GM19240 (cell line): ENCODE data around the gene DCAKD.

Source experiments
- DNase-seq: peaks from one replicate; pipeline ENCODE4 v3.0.0; 2011; ENCODE audit warnings: low spot score; ENCODE audit not compliant: insufficient read length

Gene DCAKD, protein sequence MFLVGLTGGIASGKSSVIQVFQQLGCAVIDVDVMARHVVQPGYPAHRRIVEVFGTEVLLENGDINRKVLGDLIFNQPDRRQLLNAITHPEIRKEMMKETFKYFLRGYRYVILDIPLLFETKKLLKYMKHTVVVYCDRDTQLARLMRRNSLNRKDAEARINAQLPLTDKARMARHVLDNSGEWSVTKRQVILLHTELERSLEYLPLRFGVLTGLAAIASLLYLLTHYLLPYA

DNA sequence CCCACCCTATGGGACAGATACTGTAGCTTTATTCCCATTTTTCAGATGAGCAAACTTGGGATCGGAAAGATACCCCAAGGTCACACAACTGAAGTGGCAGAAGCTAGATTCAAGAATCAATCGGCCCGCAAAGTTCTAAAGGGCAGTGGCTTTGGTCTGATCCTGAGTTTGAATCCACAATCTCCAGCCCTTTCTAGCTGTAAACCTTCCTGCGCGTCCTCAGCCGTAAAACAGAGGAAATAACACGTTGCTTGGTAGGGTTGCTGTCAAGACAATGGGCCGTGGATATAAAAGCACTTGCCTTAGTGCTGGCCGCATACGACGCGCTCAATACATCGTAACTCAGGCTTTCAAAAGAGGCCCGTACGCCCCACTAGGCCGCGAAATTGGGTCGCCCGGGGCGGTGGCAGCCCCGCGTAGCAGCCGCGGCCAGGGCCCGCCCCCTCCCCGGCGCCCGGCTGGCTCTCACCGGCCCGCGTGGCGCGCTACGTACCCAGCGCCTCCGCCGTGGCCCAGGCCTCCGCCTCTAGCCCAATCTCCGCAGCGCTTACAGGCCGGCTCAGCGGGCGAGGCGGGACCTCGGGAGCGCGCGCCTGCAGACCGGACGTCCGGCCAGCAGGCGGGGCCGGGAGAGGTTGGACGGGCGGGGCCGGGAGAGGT is at the start of gene DCAKD:
TSS of gene DCAKD (minus strand) at position 573 of the 660 bp plus-strand sequence. CDS start 16,747 bp downstream, outside the sequence.
- peak; percentile 82 for DNase-seq

GRCh38 chr17:45098869-45099616 is 47.6 kb upstream of the DCAKD start:
- peak; percentile 92 for DNase-seq

GRCh38 chr17:45098081-45098868 is 46.8 kb upstream of the DCAKD start:
- no peak for DNase-seq

DNA sequence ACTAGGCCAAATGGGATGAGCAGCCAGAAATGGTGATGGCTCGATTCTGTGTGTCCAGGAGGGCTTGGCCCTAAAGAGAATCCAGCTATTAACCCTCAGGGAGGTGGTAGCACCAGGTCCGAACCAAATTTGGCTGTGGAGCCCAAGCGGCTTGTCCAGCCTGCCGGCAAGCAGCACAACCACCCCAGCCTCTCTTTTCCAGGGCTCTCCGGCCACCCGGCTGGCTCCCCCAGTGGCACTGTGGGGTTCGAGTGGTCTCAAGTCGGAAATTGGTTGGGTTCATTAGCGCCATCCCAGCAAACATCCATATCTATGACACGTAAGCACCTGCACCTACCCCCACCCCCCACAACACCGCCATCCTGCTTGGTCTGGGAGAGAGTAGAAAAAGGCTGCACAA is 45.5 kb upstream of the DCAKD start:
- DNase-seq: no peak

- no peak for DNase-seq
These were observed 44.7 kb upstream of the DCAKD start for GRCh38 chr17:45096141-45096540.

- no peak for DNase-seq
These were observed 42.1 kb upstream of the DCAKD start for GRCh38 chr17:45093444-45094110.

GRCh38 chr17:45092911-45093430 is 41.5 kb upstream of the DCAKD start:
- DNase-seq: no peak

DNA sequence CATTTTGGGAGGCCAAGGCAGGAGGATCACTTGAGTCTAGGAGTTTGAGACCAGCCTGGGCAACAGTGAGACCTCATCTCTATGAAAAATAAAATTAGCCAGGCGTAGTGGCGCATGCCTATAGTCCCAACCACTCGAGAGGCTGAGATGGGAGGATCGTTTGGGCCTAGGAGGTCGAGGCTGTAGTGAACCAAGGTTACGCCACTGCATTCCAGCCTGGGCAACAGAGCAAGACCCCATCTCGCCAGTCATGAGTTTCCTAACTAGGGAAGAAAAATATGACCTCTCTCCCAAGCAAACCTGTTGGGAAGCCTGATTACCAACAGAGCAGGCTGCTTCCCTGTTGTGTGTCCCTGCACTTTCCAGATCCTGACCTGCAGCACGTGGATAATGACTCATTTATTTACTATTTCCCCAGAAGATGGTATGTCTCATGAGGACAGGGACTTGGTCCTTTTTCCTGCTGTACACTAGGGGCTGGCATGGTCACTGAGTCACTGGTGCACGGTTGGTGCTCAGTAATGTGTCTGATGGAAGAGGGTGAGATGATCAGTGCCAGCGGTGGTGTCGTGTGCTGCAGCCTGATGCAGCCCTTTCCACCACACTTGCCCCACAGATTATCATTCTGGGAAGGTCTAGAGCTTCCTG is 40.5 kb upstream of the DCAKD start:
- DNase-seq: no peak

- no peak for DNase-seq
These were observed 39.3 kb upstream of the DCAKD start for GRCh38 chr17:45090711-45091110.

DNA sequence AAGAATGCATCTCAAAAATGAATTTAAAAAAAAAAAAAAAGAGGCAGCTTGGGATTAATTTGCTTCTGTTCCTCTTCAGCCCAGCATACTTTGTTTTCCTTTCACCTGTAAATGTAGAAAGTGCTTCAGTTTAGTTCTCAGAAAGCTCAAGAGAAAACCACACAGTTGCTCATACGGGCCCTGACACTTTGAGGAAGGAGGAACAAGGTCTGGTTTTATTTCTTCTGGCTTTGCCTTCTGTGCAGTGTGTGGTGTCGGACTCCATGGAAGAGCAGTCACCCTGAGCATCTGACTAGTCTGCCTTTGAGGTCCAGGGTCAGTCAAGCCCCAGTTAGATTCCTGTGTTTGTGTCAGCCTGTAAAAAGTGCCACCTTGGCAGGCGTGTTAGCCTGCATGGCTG is 37.3 kb upstream of the DCAKD start:
- DNase-seq: no peak

DNA sequence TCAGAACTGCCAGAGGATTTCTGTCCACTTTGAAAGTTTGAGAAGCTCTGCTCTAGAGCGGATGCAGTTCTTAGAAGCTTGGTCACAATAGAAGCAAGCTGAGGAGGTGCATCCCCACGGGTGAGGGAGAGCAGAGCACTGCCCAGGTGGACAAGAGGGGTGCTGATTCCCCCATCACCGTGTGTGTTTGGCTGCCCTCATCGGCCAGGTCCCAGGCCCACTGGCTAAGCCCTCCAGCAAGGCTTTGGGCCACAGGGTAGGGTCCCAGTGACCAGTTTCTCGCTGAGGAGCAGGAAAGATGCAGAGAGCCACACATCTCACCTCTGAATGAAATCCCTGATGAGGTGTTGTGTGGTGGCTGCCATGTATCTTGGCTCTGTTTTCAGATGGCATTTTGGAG is 36.5 kb upstream of the DCAKD start:
- no peak for DNase-seq

DNA sequence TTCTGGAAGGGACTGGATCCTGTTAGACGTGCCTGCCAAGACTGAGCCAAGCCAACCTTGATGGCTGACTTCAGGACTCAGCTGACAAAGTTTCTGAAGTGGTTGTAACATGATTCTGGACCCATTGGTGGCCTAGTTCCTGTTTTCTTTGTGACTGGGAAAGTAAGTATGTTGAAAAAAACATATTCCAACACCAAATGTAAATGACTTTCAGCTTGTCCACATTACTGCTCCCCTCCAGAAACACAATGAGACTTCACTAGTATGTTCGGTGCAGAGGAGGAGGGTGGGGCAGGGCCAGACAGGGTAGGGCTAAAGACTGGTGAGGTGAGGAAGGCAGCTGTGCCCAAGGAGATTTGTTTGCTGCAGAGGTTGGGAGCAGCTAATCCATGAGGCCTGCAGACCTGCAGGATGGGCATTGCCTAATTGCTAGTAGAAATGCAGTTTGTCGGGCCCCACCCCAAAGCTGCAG is 36.1 kb upstream of the DCAKD start:
- DNase-seq: no peak

DNA sequence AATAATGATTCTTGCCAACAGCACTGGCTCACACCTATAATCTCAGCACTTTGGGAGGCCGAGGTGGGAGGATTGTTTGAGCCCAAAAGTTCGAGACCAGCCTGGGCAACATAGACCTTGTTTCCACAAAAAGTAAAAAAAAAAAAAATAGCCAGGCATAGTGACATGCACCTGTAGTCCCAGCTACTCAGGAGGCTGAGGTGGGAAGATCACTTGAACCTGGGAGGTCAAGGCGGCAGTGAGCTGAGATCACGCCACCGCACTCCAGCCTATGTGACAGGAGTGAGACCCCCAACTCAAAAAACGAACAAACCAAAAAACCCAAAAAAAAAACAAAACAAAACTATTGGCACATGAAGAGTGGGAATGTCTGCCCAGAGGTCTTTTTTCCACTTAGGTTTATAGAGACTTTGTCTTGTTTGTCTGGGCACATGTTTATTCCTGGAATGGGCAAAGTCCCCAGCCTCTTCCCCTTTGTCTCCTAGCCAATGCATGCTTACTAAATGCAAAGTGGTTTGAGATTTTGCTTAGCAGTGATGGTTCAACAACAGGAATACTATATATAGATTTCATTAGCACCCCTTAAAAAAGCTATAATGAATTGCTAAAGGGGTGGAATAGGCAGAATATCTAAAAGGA is 35.6 kb upstream of the DCAKD start:
- no peak for DNase-seq

- no peak for DNase-seq
These were observed 35.0 kb upstream of the DCAKD start for GRCh38 chr17:45086391-45086790.

DNA sequence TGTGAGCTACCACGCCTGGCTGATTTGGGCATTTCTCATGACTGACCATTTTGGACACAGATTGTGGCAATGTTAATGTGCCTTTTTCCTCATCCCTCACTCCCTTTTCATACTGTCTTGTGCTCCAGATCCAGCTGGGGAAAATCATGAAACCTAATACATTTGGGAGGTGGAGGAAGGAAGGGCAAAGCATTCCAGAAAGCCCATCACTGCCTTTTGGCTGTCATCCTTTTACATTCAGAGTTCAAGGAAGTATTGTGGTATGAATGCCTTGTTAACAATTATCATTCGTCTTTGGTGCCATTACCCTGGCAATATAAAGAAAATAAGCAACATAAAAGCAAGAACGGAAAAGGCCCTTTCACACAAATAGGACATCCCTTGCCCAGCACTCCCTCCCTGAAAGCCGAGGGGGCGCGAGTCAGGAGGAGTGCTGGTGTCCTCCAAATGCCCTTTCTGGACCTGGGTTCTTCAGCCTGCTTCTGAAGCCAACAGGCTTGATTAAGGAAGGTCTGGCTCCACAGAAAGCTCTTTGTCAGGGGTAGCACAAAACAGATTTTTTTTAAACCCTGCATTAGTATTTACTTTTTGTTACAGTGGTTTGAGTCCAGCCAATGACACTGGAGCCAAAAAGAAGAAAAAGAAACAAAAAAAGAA is 29.7 kb upstream of the DCAKD start:
- no peak for DNase-seq

DNA sequence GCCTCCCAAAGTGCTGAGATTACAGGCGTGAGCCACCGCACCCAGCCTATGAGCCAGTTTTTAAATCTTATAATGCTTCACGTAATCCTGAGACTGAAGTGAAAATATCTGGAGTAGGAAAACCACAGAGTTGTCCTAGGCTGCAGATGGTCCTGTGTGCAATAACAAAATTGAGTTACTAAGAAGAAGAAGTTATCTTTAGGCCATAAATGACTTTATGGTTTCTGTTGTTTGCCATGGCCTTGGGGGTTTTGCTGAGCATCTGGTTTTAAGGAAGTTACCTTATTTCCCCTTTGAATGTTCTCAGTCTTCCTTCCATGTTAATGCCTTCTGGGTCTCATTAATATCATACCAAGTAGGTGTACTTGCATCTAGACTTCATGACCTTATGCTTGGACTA is 26.2 kb upstream of the DCAKD start:
- DNase-seq: no peak

DNA sequence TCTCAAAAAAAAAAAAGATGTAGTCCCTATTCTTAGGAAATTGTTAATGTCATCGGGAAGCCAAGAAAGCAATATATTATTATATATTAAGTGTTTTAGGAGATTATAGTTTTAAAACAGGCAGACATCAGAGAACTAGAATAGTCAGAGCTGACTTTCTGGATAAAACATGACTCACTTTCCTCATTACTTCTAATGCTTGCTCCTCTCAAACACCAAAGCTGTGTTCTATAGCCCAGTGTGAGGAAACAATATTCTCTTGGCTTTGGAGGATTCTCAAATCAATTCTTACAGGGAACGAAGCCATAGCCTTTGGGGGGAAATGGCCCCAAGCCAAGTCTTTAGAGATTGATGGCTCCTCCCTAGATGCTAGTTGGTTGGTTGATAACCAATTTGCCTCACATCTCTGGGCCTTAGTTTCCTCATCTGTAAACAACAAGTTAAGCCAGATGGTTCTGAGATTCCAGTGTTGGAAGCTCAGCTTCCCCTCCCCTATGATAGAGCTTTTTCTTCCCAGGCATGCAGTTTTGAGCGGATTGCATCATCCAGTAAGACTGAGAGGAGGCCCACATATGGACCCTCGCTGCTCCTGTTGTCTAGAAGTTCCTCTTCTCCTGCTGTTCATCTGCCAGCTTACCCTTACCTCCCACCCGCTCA is 22.1 kb upstream of the DCAKD start:
- DNase-seq: no peak

GRCh38 chr17:45070809-45071208 is 19.4 kb upstream of the DCAKD start:
- no peak for DNase-seq

GRCh38 chr17:45070001-45070400 is 18.6 kb upstream of the DCAKD start:
- DNase-seq: no peak
